Measurements from ENCODE around the gene RBP7. TPM values are rescaled to one million over a fixed set of nuclear protein-coding genes. Genes with fewer than 3 reads are reported as not detected.

Gene RBP7
- total RNA-seq, 1 donor from 2014 or later, result 1.0 TPM

- DNase-seq (ENCODE audit: low read depth) (no peak), FAIRE-seq (no peak)
- peaks cover 56% of the 10 kb centered on the region for H3K79me2 ChIP-seq (ENCODE audit: insufficient read depth, low read length)
- TF ChIP-seq EZH2 (IDR thresholded peaks at IDR 0.05; ENCODE audit: insufficient read depth, low read length), result no peak
- peak overlapping the region; percentile 6 for H3K9ac ChIP-seq (ENCODE audit: low read length)
- peaks cover 70% of the 10 kb centered on the region for H4K20me1 ChIP-seq (ENCODE audit: insufficient read depth, low read length)
- peak overlapping the region; percentile 47 for H3K4me2 ChIP-seq (ENCODE audit: low read length)
- no peak overlapping the region for H2AFZ ChIP-seq (ENCODE audit: low read depth, low read length)
- no peak overlapping the region for H3K4me3 ChIP-seq (ENCODE audit: insufficient read depth, low read depth, low read length)
- no peaks in the 10 kb centered on the region for H3K27me3 ChIP-seq (ENCODE audit: insufficient read depth, low read length)
- peaks cover 24% of the 10 kb centered on the region for H3K4me1 ChIP-seq (ENCODE audit: insufficient read depth, low read length)
- no peaks in the 10 kb centered on the region for H3K36me3 ChIP-seq (ENCODE audit: insufficient read depth, low read length)
- H3K9me3 Mint-ChIP-seq (ENCODE audit: unreplicated experiment), result no peaks in the 10 kb centered on the region
- H3K4me3 Mint-ChIP-seq (ENCODE audit: unreplicated experiment), result peak overlapping the region; percentile 7
- peaks cover 22% of the 10 kb centered on the region for H3K4me1 Mint-ChIP-seq (ENCODE audit: low read depth, unreplicated experiment)
- H3K27me3 Mint-ChIP-seq (ENCODE audit: low read depth, unreplicated experiment), result no peaks in the 10 kb centered on the region
- H3K27ac Mint-ChIP-seq (ENCODE audit: unreplicated experiment), result peak overlapping the region; percentile 1
- peak overlapping the region; percentile 10 for H3K27ac ChIP-seq (ENCODE audit: low read depth, low read length)
- H3K9me3 ChIP-seq (ENCODE audit: insufficient read depth, low read depth, low read length), result no peaks in the 10 kb centered on the region
- H3K36me3 Mint-ChIP-seq (ENCODE audit: low read depth, unreplicated experiment), result peaks cover 2% of the 10 kb centered on the region
Measured at GRCh38 chr1:10064416-10065343, 67.7 kb downstream of the RBP7 start.

GRCh38 chr1:10065344-10065685, 68.3 kb downstream of the RBP7 start:
- Histone ChIP-seq H3K27ac (ENCODE audit: low read depth, low read length) (peak overlapping the region; percentile 10), H3K9ac (ENCODE audit: low read length) (peak overlapping the region; percentile 6)
- no peak for FAIRE-seq

More at GRCh38 chr1:10065344-10065685, 68.3 kb downstream of the RBP7 start:
- H3K36me3 ChIP-seq (ENCODE audit: insufficient read depth, low read length), result no peaks in the 10 kb centered on the region
- no peak overlapping the region for H2AFZ ChIP-seq (ENCODE audit: low read depth, low read length)
- Mint-ChIP-seq H3K4me3 (ENCODE audit: unreplicated experiment) (no peak overlapping the region), H3K27ac (ENCODE audit: unreplicated experiment) (peak overlapping the region; percentile 60), H3K36me3 (ENCODE audit: low read depth, unreplicated experiment) (no peaks in the 10 kb centered on the region), H3K9me3 (ENCODE audit: unreplicated experiment) (no peaks in the 10 kb centered on the region), H3K4me1 (ENCODE audit: low read depth, unreplicated experiment) (peaks cover 22% of the 10 kb centered on the region), H3K27me3 (ENCODE audit: low read depth, unreplicated experiment) (no peaks in the 10 kb centered on the region)
- peak overlapping the region; percentile 47 for H3K4me2 ChIP-seq (ENCODE audit: low read length)
- no peaks in the 10 kb centered on the region for H3K9me3 ChIP-seq (ENCODE audit: insufficient read depth, low read depth, low read length)
- peaks cover 67% of the 10 kb centered on the region for H4K20me1 ChIP-seq (ENCODE audit: insufficient read depth, low read length)
- no peak for DNase-seq (ENCODE audit: low read depth)
- no peaks in the 10 kb centered on the region for H3K27me3 ChIP-seq (ENCODE audit: insufficient read depth, low read length)
- TF ChIP-seq EZH2 (IDR thresholded peaks at IDR 0.05; ENCODE audit: insufficient read depth, low read length), result no peak
- no peak for TF ChIP-seq CTCF (IDR thresholded peaks at IDR 0.05; ENCODE audit: insufficient read depth, low read depth, low read length)
- peaks cover 49% of the 10 kb centered on the region for H3K79me2 ChIP-seq (ENCODE audit: insufficient read depth, low read length)
- no peak overlapping the region for H3K4me3 ChIP-seq (ENCODE audit: insufficient read depth, low read depth, low read length)
- peaks cover 24% of the 10 kb centered on the region for H3K4me1 ChIP-seq (ENCODE audit: insufficient read depth, low read length)

Small RNA genes lying within 50 kb of the gene (microRNA-seq; reads per million reads assigned to microRNA genes)
- 1.1 reads per million for gene MIR5697

Other genes starting within 250 kb of the RBP7 start
- gene CLSTN1, start 173.3 kb upstream of the RBP7 start, total RNA-seq, result 181 and 197 TPM in 2 replicates
- 49.9 and 53.7 TPM in 2 replicates for gene CTNNBIP1, start 87.0 kb upstream of the RBP7 start, total RNA-seq
- 36.5 and 38.0 TPM in 2 replicates for gene LZIC, start 53.8 kb upstream of the RBP7 start, total RNA-seq
- 11.0 and 11.5 TPM in 2 replicates for gene NMNAT1, start 53.8 kb upstream of the RBP7 start, total RNA-seq
- 37.4 and 41.5 TPM in 2 replicates for gene UBE4B, start 35.7 kb downstream of the RBP7 start, total RNA-seq
- gene KIF1B, start 213.3 kb downstream of the RBP7 start, total RNA-seq, result 74.6 and 75.9 TPM in 2 replicates

Data from astrocyte (in vitro differentiated cells and primary cell).